NCI-H1417 (cell line): ENCODE data around the gene HSP90AB1.

Experiments used
- DNase-seq, 3 experiments: peaks; one replicate each; lab custom pipeline; 2025; lab: John Stamatoyannopoulos, UW

HSP90AB1 gene

DNA sequence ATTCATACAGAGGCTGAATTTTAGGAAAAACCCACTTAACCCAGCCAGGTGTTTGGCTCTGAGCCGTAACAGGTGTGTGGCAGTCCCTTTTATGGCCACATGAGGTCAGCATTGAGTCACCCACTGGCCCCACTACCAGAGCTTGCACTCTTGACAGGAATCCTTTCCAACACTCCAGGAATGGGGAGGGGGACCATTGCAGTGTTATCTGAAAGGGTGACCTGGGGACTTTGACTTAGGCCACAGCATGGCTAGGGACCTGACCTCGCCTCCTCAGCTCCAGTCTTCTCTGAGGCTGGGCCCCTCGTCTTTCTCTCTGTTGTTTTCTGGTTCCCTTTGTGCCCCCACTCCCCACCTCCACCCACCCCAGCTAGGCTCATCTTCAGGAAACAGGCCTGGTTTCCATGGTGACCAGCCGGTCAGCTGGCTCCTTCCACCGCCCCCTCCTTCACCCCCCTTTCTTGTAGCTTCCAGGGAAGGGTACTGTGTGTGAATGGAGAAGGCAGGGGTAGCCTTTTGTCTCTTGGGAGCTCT lies 21.3 kb downstream of the HSP90AB1 start:
- DNase-seq: peak; percentile 55 to 82 (median 76)

- DNase-seq: no peak
These were observed 22.4 kb downstream of the HSP90AB1 start for GRCh38 chr6:44269178-44269920.

DNA sequence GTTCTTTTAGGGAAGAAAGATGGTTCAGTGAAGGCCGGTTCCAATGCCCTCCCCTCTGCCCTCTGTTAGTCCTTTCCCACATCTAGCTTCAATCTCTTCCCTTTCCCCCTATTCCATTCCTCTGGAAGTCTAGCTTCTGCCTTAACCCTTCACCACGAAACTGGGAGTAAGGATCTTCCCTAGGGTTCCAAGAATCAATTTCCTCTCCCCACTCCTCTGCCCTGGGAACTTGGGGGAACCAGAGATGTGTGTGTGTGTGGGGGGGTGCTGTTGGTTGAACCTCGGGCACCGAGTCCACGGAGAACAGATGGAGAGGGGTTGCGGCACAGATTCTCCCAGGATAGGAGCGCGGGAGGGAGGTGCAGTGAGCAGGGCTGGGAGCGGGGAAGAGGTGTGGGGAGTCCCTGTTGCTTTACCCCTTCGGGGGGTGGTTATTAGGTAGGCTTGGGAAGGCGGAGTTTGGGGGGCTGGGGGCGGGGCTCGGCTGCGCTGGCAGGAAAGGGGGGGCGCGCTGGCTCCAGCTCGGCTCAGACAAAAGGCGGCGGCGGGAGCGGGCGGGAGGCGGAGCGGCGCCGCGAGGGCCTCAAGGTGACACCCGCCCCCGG lies 23.1 kb downstream of the HSP90AB1 start, which contains the start of gene TMEM151B:
Gene TMEM151B (plus strand): TSS at position 530 of the 605 bp plus-strand sequence. CDS start 293 bp downstream, outside the sequence.
- DNase-seq: peak; percentile 6 to 52 (median 38)

- peak; percentile 53 to 65 (median 63) for DNase-seq
These were observed 23.9 kb downstream of the HSP90AB1 start for GRCh38 chr6:44270526-44271405.

GRCh38 chr6:44271406-44271723 lies 24.5 kb downstream of the HSP90AB1 start:
- no peak for DNase-seq

- no peak for DNase-seq
These were observed 25.0 kb downstream of the HSP90AB1 start for GRCh38 chr6:44271914-44272313.

DNA sequence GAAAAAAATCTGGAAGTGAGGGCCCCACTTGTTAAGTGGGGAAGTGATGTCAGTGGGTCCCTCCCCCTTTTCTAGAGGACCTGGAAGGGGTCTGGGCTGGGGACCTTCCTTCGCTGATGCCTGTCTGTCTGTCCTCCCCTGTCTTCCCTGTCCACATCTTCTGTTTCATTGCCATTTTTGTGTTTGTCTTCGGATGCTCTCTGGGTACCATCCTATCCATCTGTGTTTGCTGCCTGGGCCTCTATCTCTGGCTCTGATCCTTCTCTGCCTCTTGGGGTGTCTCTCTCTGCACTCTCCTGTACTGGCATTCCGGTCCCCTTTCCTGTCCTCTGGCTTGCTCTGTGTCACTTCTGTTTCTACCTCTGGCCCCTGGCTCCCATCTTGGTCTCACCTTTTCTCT lies 25.6 kb downstream of the HSP90AB1 start:
- no peak for DNase-seq

DNA sequence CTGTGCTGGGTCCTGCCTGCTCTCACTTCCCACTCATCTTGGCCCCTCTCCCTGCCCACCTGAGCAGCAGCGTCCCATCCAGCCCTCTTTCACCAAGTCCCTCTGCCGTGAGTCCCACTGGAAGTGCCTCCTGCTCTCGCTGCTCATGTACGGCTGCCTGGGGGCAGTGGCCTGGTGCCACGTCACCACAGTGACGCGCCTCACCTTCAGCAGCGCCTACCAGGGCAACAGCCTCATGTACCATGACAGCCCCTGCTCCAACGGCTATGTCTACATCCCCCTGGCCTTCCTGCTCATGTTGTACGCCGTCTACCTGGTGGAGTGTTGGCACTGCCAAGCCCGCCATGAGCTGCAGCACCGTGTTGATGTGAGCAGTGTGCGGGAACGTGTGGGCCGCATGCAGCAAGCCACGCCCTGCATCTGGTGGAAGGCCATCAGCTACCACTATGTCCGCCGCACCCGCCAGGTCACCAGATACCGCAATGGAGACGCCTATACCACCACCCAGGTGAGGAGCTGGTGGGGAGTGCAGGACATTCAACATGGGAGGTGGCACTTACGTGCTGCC lies 26.2 kb downstream of the HSP90AB1 start:
- DNase-seq: no peak

DNA sequence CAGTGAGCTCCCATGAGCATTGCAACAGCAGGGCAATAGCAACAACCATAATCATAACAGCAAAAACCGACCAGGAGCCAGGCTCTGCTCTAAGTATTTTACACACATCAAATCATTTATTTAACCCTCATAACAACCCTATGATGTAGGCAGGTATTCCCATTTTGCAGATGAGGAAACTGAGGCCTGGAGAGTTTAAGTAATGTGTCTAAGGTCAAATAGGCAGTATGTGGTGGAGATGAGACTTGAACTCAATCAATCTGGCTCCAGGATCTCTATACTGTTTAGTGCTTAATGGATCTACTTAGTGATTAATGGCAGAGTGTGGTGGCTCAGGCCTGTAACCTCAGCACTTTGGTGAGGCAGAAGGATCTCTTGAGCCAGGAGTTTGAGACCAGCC lies 26.7 kb downstream of the HSP90AB1 start:
- no peak for DNase-seq

GRCh38 chr6:44275271-44275748 lies 28.4 kb downstream of the HSP90AB1 start:
- DNase-seq: no peak

DNA sequence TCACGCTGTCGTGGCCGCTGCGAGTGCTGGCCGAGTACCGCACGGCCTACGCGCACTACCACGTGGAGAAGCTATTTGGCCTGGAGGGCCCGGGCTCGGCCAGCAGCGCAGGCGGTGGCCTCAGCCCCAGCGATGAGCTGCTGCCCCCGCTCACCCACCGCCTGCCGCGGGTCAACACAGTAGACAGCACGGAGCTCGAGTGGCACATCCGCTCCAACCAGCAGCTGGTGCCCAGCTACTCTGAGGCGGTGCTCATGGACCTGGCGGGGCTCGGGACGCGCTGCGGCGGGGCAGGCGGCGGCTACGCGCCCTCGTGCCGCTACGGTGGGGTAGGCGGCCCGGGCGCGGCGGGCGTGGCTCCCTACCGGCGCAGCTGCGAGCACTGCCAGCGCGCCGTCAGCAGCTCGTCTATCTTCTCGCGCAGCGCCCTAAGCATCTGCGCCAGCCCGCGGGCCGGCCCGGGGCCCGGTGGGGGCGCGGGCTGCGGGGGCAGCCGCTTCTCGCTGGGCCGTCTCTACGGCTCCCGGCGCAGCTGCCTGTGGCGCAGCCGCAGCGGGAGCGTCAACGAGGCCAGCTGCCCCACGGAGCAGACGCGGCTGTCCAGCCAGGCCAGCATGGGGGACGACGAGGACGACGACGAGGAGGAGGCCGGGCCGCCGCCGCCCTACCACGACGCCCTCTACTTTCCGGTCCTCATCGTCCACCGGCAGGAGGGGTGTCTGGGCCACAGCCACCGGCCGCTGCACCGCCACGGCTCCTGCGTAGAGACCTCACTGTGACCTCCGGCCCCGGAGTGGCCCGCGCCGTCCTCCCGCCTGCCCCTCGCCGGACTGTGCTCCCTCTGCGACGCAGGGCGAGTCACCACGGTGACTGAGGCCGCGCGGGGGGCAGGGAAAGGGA lies 29.1 kb downstream of the HSP90AB1 start:
- no peak for DNase-seq

DNA sequence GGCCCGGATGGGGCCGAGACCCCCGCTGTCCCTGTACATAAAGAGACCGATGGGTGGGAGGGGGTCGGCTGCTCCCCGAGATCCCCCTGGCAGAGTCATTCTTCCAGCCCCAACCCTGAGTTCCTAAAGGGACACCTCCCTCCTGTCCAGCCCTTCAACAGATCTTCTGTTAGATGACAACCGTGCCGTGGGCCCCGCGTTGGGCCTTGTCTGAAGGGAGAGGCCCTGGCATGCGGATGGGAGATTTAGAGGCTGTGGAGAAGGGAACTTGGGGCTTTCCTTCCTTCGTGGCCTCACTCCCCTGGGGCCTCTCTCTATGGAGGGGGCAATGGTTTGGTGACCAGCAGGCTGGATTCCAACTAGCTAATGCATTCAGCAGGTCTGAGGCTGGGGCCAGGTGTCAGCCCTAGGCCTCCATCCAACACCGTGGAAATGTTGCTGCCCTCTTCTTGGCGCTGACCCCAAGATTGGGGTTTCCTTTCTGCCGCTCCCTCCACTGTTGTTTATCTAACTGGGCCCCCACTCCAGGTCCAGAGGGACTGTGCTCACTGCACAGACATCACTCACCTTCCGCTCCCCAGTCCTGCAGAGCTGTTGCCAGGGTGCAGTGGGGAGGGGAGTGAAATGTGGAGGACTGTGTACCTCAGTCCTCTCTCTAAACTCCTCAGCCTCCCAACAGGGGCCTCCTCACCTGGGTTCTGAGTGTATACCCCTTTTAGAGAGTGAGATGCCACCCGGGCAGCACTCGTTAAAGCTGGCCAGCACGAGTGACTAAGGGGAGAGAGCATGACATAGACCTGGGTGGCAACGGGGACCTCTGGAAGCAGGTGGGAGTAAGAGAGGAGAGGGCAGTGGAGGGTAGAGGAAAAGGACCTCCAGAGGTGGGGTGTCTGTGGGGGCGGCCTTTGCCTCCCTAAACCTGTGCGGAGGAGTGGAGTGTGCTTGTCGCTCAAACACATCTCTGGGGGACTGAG lies 30.1 kb downstream of the HSP90AB1 start:
- DNase-seq: no peak

GRCh38 chr6:44277763-44278162 lies 30.9 kb downstream of the HSP90AB1 start:
- no peak for DNase-seq

- no peak for DNase-seq
These were observed 31.4 kb downstream of the HSP90AB1 start for GRCh38 chr6:44278315-44278714.

DNA sequence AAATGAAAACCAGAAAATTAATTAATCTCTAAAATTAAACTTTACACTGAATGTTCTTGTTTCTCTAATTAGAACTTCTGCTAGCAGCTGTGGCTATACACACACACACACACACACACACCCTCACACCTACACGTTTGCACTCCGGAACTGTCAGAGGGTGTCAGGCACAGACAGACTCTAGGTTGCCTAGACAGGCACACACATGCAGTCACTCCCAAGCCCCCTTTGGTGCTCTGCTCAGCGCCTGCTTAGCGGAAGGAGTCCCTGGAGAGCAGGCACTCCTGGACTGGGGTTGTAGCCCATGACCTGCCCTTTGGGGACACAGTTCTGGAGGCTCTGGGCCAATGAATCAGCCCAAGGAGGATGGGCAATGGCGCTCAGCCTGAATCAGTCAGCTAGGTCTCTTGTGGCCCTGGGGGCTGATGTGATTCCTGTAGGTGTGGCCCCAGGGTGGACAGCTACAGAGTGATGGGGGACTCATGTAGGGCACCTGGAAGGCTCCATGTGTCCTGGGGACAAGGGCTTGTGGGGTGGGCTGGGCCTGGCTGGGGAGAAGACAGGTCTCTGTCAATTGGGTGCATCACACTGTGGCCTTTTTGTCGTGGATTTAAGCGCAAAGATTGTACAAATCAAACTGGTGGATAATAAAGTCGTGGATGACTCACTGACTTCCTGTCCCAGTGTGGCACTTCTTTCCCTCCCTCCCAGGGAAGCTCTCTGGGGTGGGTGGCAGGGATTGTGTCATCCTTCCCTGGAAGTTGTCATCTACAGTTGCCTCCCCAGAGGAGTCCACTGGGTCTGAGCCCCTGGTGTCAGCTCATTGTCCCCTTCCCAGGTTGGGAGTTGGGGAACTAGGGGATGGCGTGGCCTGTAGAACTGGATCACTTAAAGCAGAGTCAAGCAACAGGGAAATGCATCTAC lies 32.1 kb downstream of the HSP90AB1 start:
- DNase-seq: no peak

DNA sequence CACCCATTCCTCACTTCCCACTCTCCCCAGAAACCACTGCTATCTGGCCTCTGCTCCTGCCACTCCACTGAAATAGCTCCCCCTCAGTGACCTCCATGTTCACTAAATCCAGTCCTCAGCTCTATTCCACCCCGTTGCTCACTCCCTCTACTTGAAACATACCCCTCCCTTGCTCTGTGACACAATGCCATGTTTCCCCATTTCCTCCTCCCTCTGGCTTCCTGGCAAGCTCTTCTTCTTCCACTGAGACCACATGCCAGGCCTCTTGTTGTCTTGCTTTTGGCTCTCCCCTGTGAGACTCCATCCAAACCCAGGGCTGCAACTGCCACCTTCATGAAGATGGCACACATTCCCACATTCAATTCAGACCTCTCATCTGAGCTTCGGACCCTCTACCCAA lies 37.2 kb downstream of the HSP90AB1 start:
- no peak for DNase-seq

DNA sequence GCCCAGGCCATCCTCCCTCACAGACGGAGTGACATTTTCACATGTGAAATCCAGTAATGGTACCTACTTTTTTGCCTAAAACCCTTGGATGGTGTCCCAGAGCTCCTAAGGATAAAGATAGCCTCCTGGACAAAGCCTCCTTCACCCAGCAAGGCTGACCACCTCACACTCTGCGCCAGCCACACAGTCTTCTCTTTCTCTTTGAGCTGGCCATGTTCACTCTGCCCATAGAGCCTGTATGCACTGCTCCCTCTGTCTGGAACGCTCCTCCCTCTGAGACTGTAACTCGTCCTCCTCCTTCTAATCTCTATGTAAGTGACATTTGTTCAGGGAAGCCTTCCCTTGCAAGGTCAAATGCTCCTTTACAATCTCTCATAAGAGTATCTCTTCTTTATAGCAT lies 38.0 kb downstream of the HSP90AB1 start:
- DNase-seq: no peak

- no peak for DNase-seq
These were observed 38.8 kb downstream of the HSP90AB1 start for GRCh38 chr6:44285552-44286284.
